Myocyte (in vitro differentiated cells): ENCODE results near the gene TUBB6. TPM values are rescaled to one million over a fixed set of nuclear protein-coding genes. Genes with fewer than 3 reads are reported as not detected.

Experiments used
- DNase-seq: peaks from one replicate; pipeline ENCODE4 v3.0.0-alpha.2; 2012; ENCODE audit warnings: low read depth
- total RNA-seq: library from RNA; depleted of rRNA; stranded (reverse); fragments of >200 nt; gene quantifications from 2 replicates; pipeline ENCODE4 v1.2.3, GENCODE V29; 2014

The TUBB6 gene
- total RNA-seq, 1 donor from 2014 or later: 1,800 TPM

- peak; percentile 89 for DNase-seq
These were observed 18.0 kb upstream of the TUBB6 start for GRCh38 chr18:12290086-12290485.

GRCh38 chr18:12291161-12291560 is 16.9 kb upstream of the TUBB6 start:
- DNase-seq: no peak

- no peak for DNase-seq
These were observed 16.4 kb upstream of the TUBB6 start for GRCh38 chr18:12291690-12292089.

GRCh38 chr18:12293831-12294230 is 14.2 kb upstream of the TUBB6 start:
- no peak for DNase-seq

- DNase-seq: no peak
These were observed 12.5 kb upstream of the TUBB6 start for GRCh38 chr18:12295389-12296086.

- DNase-seq: no peak
These were observed 12.0 kb upstream of the TUBB6 start for GRCh38 chr18:12296087-12296403.

- no peak for DNase-seq
These were observed 11.6 kb upstream of the TUBB6 start for GRCh38 chr18:12296457-12296856.

- DNase-seq: no peak
These were observed 8.2 kb upstream of the TUBB6 start for GRCh38 chr18:12299862-12300261.

GRCh38 chr18:12301263-12302005 is 6.6 kb upstream of the TUBB6 start:
- no peak for DNase-seq

GRCh38 chr18:12302391-12303147 is 5.5 kb upstream of the TUBB6 start:
- DNase-seq: no peak

- no peak for DNase-seq
These were observed 3.5 kb upstream of the TUBB6 start for GRCh38 chr18:12304351-12305210.

- DNase-seq: no peak
These were observed 2.8 kb upstream of the TUBB6 start for GRCh38 chr18:12305211-12305610.

GRCh38 chr18:12305930-12306629 is 2.0 kb upstream of the TUBB6 start:
- DNase-seq: no peak

GRCh38 chr18:12306752-12307700 is 1.0 kb upstream of the TUBB6 start:
- DNase-seq: peak; percentile 83

GRCh38 chr18:12308386-12309100 is 502 bp downstream of the TUBB6 start:
- DNase-seq: peak; percentile 86

- no peak for DNase-seq
These were observed 1.7 kb downstream of the TUBB6 start for GRCh38 chr18:12309683-12310198.

GRCh38 chr18:12310762-12311161 is 2.7 kb downstream of the TUBB6 start:
- DNase-seq: no peak

- no peak for DNase-seq
These were observed 4.9 kb downstream of the TUBB6 start for GRCh38 chr18:12312976-12313375.
